HEK293 (cell line): ENCODE measurements around the gene HBEGF.

Experiments used
- CTCF ChIA-PET: fragments of 350-600 bp; formaldehyde crosslinking; extraction: SDS; loops from one replicate; lab custom pipeline; 2021; ENCODE audit warnings: antibody characterized with exemption; lab: Yijun Ruan, JAX
- POLR2A ChIA-PET: fragments of 300-600 bp; formaldehyde crosslinking; extraction: SDS; loops from one replicate; lab custom pipeline; 2020; ENCODE audit warnings: antibody characterized with exemption, inconsistent platforms; lab: Yijun Ruan, JAX
- H3K27ac ChIP-seq: fragments of 200-500 bp; sonication (Bioruptor generic); 2 replicates; pipeline ENCODE4 v1.5.1; 2014; ENCODE audit warnings: low read depth, low read length, control low read depth, inconsistent platforms; ENCODE audit errors: extremely low read depth
- H3K36me3 ChIP-seq, 2 experiments: fragments of 200-500 bp in 1 of 2; sonication (Bioruptor generic) in 1 of 2; 1 replicate in 1 of 2; 2 replicates in 1 of 2; pipeline ENCODE4 v1.5.1; 2014 to 2017; ENCODE audit warnings: inconsistent platforms in 2 of 2, low read length in 2 of 2; ENCODE audit not compliant: control insufficient read depth in 2 of 2, insufficient read depth in 1 of 2
- H3K4me1 ChIP-seq: fragments of 200-500 bp; sonication (Bioruptor generic); 2 replicates; pipeline ENCODE4 v1.5.1; 2014; ENCODE audit warnings: mild to moderate bottlenecking, low read length, inconsistent platforms; ENCODE audit not compliant: control insufficient read depth, insufficient read depth
- H3K4me3 ChIP-seq: 2 replicates; pipeline ENCODE4 v1.5.1; 2011; ENCODE audit warnings: low read depth, mild to moderate bottlenecking, control low read depth, low read length, moderate library complexity
- H3K9me3 ChIP-seq: fragments of 200-500 bp; sonication (Bioruptor generic); 2 replicates; pipeline ENCODE4 v1.5.1; 2014; ENCODE audit warnings: low read depth, low read length, inconsistent platforms; ENCODE audit not compliant: control insufficient read depth, insufficient read depth
- BCL11B ChIP-seq: fragments of 450-650 bp; formaldehyde crosslinking; IDR thresholded peaks from 2 replicates; pipeline ENCODE4 v1.5.1; 2016; ENCODE audit warnings: low read depth, missing biosample characterization, missing genetic modification characterization
- HOXA7 ChIP-seq: sonication (generic); formaldehyde crosslinking; IDR thresholded peaks from 2 replicates; pipeline ENCODE4 v1.8.1; 2022; ENCODE audit warnings: missing genetic modification reagents, borderline replicate concordance
- HOXC10 ChIP-seq: sonication (generic); formaldehyde crosslinking; IDR thresholded peaks from 2 replicates; pipeline ENCODE4 v1.8.1; 2023; ENCODE audit warnings: mild to moderate bottlenecking, missing genetic modification reagents
- HOXD13 ChIP-seq: sonication (generic); formaldehyde crosslinking; IDR thresholded peaks from 2 replicates; pipeline ENCODE4 v1.8.0; 2022; ENCODE audit warnings: missing genetic modification reagents, borderline replicate concordance
- KLF9 ChIP-seq: fragments of 450-650 bp; formaldehyde crosslinking; IDR thresholded peaks from 2 replicates; pipeline ENCODE4 v1.5.1; 2016; ENCODE audit warnings: missing biosample characterization, missing genetic modification characterization, low read depth
- MYNN ChIP-seq: fragments of 450-650 bp; formaldehyde crosslinking; IDR thresholded peaks from 2 replicates; pipeline ENCODE4 v1.5.1; 2016; ENCODE audit warnings: missing biosample characterization, missing genetic modification characterization, borderline replicate concordance
- OSR2 ChIP-seq: fragments of 450-650 bp; formaldehyde crosslinking; IDR thresholded peaks from 2 replicates; pipeline ENCODE4 v1.5.1; 2016; ENCODE audit warnings: missing biosample characterization, missing genetic modification characterization
- RBAK ChIP-seq: fragments of 450-650 bp; formaldehyde crosslinking; IDR thresholded peaks from 2 replicates; pipeline ENCODE4 v1.5.1; 2016; ENCODE audit warnings: missing biosample characterization, missing genetic modification characterization
- SP7 ChIP-seq: fragments of 450-650 bp; formaldehyde crosslinking; IDR thresholded peaks from 2 replicates; pipeline ENCODE4 v1.5.1; 2016; ENCODE audit warnings: missing biosample characterization, missing genetic modification characterization
- WT1 ChIP-seq: fragments of 450-650 bp; formaldehyde crosslinking; IDR thresholded peaks from 2 replicates; pipeline ENCODE4 v1.5.1; 2016; ENCODE audit warnings: missing biosample characterization, missing genetic modification characterization
- ZBTB7A ChIP-seq: fragments of 450-650 bp; formaldehyde crosslinking; IDR thresholded peaks from 2 replicates; pipeline ENCODE4 v1.5.1; 2016; ENCODE audit warnings: low read depth, missing biosample characterization, missing genetic modification characterization
- ZNF112 ChIP-seq: fragments of 450-650 bp; formaldehyde crosslinking; IDR thresholded peaks from 2 replicates; pipeline ENCODE4 v1.5.0; 2017; ENCODE audit warnings: missing biosample characterization, missing genetic modification characterization
- ZNF121 ChIP-seq: fragments of 450-650 bp; formaldehyde crosslinking; IDR thresholded peaks from 2 replicates; pipeline ENCODE4 v1.5.1; 2016; ENCODE audit warnings: missing biosample characterization, missing genetic modification characterization
- ZNF2 ChIP-seq: fragments of 450-650 bp; formaldehyde crosslinking; IDR thresholded peaks from 2 replicates; pipeline ENCODE4 v1.5.1; 2016; ENCODE audit warnings: missing biosample characterization, missing genetic modification characterization
- ZNF239 ChIP-seq: fragments of 450-650 bp; formaldehyde crosslinking; IDR thresholded peaks from 2 replicates; pipeline ENCODE4 v1.5.1; 2016; ENCODE audit warnings: missing biosample characterization, missing genetic modification characterization
- ZNF311 ChIP-seq: fragments of 450-650 bp; formaldehyde crosslinking; IDR thresholded peaks from 2 replicates; pipeline ENCODE4 v1.5.1; 2017; ENCODE audit warnings: missing biosample characterization, missing genetic modification characterization, borderline replicate concordance
- ZNF362 ChIP-seq: fragments of 450-650 bp; formaldehyde crosslinking; IDR thresholded peaks from 2 replicates; pipeline ENCODE4 v1.5.1; 2016; ENCODE audit warnings: missing biosample characterization, missing genetic modification characterization
- ZNF366 ChIP-seq: fragments of 450-650 bp; formaldehyde crosslinking; conservative IDR thresholded peaks from 2 replicates; pipeline ENCODE4 v1.5.1; 2016; ENCODE audit warnings: missing biosample characterization, missing genetic modification characterization
- ZNF416 ChIP-seq: fragments of 450-650 bp; formaldehyde crosslinking; IDR thresholded peaks from 2 replicates; pipeline ENCODE4 v1.5.1; 2016; ENCODE audit warnings: missing biosample characterization, missing genetic modification characterization
- ZNF510 ChIP-seq: fragments of 450-650 bp; formaldehyde crosslinking; IDR thresholded peaks from 2 replicates; pipeline ENCODE4 v1.5.1; 2018; ENCODE audit warnings: mild to moderate bottlenecking, missing genetic modification characterization, missing biosample characterization; ENCODE audit not compliant: insufficient replicate concordance
- ZNF654 ChIP-seq: fragments of 450-650 bp; formaldehyde crosslinking; IDR thresholded peaks from 2 replicates; pipeline ENCODE4 v1.5.1; 2016; ENCODE audit warnings: low read depth, missing biosample characterization, missing genetic modification characterization
- TF ChIP-seq, protein P1 (sequence below): fragments of 450-650 bp; formaldehyde crosslinking; IDR thresholded peaks from 2 replicates; pipeline ENCODE4 v1.5.1; 2016; ENCODE audit warnings: missing biosample characterization, missing genetic modification characterization
- TF ChIP-seq, protein P2 (sequence below): IDR thresholded peaks from 2 replicates; pipeline ENCODE4 v1.6.1; 2011; ENCODE audit warnings: mild to moderate bottlenecking, low read depth, low read length, borderline replicate concordance
- TF ChIP-seq, protein P3 (sequence below): fragments of 450-650 bp; formaldehyde crosslinking; conservative IDR thresholded peaks from 2 replicates; pipeline ENCODE4 v1.5.1; 2016; ENCODE audit warnings: low read depth, missing biosample characterization, missing genetic modification characterization
- TF ChIP-seq, protein P4 (sequence below): fragments of 450-650 bp; formaldehyde crosslinking; conservative IDR thresholded peaks from 2 replicates; pipeline ENCODE4 v1.5.1; 2016; ENCODE audit warnings: low read depth, missing biosample characterization, missing genetic modification characterization

Gene HBEGF

DNA sequence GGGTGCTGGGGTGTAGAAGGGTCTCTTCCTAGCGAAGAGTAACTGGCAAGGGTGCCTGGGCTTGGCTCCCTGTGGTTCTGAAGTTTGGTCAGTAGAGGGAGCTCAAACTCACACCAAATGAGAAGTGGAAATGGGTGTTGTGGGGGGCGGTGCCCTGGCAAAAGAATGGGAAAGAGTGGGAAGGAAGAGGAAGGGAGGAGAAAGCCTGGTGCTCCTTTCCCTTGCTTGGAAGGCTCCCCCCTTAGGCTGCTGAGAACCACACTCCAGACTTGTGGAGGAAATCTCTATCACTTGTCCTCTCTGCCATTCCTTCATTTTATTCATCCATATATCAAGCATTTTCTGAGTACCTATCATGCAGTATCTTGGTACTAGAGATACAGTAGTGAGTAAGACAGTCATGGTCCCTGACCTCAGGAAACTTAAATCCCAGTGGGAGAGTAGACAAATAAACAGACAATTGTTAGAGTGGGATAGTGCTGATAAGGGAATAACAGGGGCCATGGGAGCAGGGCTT is 26.6 kb upstream of the HBEGF start:
- ChIA-PET POLR2A (interaction anchor here (0.6 to 2.0 kb wide), 3 partner anchors 29 to 1653 kb away, joined by 3 to 10 read pairs (median 7); partner anchors contain the start of genes ANKHD1, IK and NDUFA2), CTCF (interaction anchor here (0.5 to 2.7 kb wide), 37 partner anchors 9 to 403 kb away, joined by 3 to 32 read pairs (median 5); partner anchors contain the start of genes ANKHD1 and CD14)
- Histone ChIP-seq H3K9me3 (no peaks in the 10 kb centered on the region), H3K27ac (no peak overlapping the region), H3K36me3 (no peaks in the 10 kb centered on the region), H3K4me1 (no peaks in the 10 kb centered on the region), H3K4me3 (no peak overlapping the region)
- 0 out of 2 replicates have a peak, but pooled peaks have one; percentile 24 for TF ChIP-seq SP7 (tag by site-specific recombination)
- TF ChIP-seq ZNF2 (tag by site-specific recombination) = peak; percentile 46; the same call in 1 of the 2 replicates
- TF ChIP-seq, protein P1, sequence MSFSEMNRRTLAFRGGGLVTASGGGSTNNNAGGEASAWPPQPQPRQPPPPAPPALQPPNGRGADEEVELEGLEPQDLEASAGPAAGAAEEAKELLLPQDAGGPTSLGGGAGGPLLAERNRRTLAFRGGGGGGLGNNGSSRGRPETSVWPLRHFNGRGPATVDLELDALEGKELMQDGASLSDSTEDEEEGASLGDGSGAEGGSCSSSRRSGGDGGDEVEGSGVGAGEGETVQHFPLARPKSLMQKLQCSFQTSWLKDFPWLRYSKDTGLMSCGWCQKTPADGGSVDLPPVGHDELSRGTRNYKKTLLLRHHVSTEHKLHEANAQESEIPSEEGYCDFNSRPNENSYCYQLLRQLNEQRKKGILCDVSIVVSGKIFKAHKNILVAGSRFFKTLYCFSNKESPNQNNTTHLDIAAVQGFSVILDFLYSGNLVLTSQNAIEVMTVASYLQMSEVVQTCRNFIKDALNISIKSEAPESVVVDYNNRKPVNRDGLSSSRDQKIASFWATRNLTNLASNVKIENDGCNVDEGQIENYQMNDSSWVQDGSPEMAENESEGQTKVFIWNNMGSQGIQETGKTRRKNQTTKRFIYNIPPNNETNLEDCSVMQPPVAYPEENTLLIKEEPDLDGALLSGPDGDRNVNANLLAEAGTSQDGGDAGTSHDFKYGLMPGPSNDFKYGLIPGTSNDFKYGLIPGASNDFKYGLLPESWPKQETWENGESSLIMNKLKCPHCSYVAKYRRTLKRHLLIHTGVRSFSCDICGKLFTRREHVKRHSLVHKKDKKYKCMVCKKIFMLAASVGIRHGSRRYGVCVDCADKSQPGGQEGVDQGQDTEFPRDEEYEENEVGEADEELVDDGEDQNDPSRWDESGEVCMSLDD (tag by site-specific recombination) = peak; percentile 50; the same call in 1 of the 2 replicates
- no peak for TF ChIP-seq ZNF311 (tag by site-specific recombination)
- TF ChIP-seq ZNF366 (tag by site-specific recombination) = peak; percentile 74
- TF ChIP-seq ZNF654 (tag by site-specific recombination) = peak; percentile 97
- TF ChIP-seq, protein P2, sequence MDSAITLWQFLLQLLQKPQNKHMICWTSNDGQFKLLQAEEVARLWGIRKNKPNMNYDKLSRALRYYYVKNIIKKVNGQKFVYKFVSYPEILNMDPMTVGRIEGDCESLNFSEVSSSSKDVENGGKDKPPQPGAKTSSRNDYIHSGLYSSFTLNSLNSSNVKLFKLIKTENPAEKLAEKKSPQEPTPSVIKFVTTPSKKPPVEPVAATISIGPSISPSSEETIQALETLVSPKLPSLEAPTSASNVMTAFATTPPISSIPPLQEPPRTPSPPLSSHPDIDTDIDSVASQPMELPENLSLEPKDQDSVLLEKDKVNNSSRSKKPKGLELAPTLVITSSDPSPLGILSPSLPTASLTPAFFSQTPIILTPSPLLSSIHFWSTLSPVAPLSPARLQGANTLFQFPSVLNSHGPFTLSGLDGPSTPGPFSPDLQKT = no peak
- no peak for TF ChIP-seq RBAK (tag by site-specific recombination)
- no peak for TF ChIP-seq ZNF121 (tag by site-specific recombination)
- no peak for TF ChIP-seq ZNF416
- TF ChIP-seq, protein P3, sequence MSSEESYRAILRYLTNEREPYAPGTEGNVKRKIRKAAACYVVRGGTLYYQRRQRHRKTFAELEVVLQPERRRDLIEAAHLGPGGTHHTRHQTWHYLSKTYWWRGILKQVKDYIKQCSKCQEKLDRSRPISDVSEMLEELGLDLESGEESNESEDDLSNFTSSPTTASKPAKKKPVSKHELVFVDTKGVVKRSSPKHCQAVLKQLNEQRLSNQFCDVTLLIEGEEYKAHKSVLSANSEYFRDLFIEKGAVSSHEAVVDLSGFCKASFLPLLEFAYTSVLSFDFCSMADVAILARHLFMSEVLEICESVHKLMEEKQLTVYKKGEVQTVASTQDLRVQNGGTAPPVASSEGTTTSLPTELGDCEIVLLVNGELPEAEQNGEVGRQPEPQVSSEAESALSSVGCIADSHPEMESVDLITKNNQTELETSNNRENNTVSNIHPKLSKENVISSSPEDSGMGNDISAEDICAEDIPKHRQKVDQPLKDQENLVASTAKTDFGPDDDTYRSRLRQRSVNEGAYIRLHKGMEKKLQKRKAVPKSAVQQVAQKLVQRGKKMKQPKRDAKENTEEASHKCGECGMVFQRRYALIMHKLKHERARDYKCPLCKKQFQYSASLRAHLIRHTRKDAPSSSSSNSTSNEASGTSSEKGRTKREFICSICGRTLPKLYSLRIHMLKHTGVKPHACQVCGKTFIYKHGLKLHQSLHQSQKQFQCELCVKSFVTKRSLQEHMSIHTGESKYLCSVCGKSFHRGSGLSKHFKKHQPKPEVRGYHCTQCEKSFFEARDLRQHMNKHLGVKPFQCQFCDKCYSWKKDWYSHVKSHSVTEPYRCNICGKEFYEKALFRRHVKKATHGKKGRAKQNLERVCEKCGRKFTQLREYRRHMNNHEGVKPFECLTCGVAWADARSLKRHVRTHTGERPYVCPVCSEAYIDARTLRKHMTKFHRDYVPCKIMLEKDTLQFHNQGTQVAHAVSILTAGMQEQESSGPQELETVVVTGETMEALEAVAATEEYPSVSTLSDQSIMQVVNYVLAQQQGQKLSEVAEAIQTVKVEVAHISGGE (tag by site-specific recombination) = peak; percentile 92
- no peak for TF ChIP-seq ZNF362 (tag by site-specific recombination)
- TF ChIP-seq BCL11B (tag by site-specific recombination) = no peak
- no peak for TF ChIP-seq HOXD13 (CRISPR knock-in tag)
- TF ChIP-seq, protein P4, sequence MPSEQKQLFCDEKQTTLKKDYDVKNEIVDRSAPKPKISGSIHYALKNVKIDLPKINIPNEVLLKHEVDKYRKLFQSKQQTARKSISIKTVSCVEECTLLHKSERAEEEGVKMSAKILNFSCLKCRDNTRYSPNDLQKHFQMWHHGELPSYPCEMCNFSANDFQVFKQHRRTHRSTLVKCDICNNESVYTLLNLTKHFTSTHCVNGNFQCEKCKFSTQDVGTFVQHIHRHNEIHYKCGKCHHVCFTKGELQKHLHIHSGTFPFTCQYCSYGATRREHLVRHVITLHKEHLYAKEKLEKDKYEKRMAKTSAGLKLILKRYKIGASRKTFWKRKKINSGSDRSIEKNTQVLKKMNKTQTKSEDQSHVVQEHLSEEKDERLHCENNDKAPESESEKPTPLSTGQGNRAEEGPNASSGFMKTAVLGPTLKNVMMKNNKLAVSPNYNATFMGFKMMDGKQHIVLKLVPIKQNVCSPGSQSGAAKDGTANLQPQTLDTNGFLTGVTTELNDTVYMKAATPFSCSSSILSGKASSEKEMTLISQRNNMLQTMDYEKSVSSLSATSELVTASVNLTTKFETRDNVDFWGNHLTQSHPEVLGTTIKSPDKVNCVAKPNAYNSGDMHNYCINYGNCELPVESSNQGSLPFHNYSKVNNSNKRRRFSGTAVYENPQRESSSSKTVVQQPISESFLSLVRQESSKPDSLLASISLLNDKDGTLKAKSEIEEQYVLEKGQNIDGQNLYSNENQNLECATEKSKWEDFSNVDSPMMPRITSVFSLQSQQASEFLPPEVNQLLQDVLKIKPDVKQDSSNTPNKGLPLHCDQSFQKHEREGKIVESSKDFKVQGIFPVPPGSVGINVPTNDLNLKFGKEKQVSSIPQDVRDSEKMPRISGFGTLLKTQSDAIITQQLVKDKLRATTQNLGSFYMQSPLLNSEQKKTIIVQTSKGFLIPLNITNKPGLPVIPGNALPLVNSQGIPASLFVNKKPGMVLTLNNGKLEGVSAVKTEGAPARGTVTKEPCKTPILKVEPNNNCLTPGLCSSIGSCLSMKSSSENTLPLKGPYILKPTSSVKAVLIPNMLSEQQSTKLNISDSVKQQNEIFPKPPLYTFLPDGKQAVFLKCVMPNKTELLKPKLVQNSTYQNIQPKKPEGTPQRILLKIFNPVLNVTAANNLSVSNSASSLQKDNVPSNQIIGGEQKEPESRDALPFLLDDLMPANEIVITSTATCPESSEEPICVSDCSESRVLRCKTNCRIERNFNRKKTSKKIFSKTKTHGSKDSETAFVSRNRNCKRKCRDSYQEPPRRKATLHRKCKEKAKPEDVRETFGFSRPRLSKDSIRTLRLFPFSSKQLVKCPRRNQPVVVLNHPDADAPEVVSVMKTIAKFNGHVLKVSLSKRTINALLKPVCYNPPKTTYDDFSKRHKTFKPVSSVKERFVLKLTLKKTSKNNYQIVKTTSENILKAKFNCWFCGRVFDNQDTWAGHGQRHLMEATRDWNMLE (tag by site-specific recombination) = peak; percentile 29; the same call in 1 of the 2 replicates
- no peak for TF ChIP-seq HOXC10 (CRISPR knock-in tag)
- no peak for TF ChIP-seq HOXA7 (CRISPR knock-in tag)
- no peak for TF ChIP-seq ZBTB7A (tag by site-specific recombination)
- TF ChIP-seq OSR2 = 0 out of 2 replicates have a peak, but pooled peaks have one; percentile 15
- TF ChIP-seq ZNF239 (tag by site-specific recombination) = no peak
- TF ChIP-seq MYNN (tag by site-specific recombination) = no peak
- TF ChIP-seq ZNF510 = no peak
- no peak for TF ChIP-seq ZNF112
- peak; percentile 91 for TF ChIP-seq KLF9 (tag by site-specific recombination)
- no peak for TF ChIP-seq WT1 (tag by site-specific recombination)
